HepG2 (cell line): ENCODE measurements around the gene SAMD14. TPM values are rescaled to one million over a fixed set of nuclear protein-coding genes. Genes with fewer than 3 reads are reported as not detected.

Experiments used
- DNMT1 ChIP-seq: sonication (generic); formaldehyde crosslinking; IDR thresholded peaks from 2 replicates; pipeline ENCODE4 v1.5.1; 2020; ENCODE audit warnings: mild to moderate bottlenecking, missing genetic modification reagents
- KLF13 ChIP-seq: sonication (generic); formaldehyde crosslinking; IDR thresholded peaks from 2 replicates; pipeline ENCODE4 v1.4.0; 2020; ENCODE audit warnings: mild to moderate bottlenecking, missing genetic modification reagents
- NFKB2 ChIP-seq: sonication (generic); formaldehyde crosslinking; IDR thresholded peaks from 2 replicates; pipeline ENCODE4 v1.4.0; 2020; ENCODE audit warnings: missing genetic modification reagents, borderline replicate concordance
- PCBP2 ChIP-seq: fragments of 200-400 bp; formaldehyde crosslinking; optimal IDR thresholded peaks from 2 replicates; pipeline ENCODE3; 2018; ENCODE audit warnings: low read length, low read depth; ENCODE audit not compliant: poor library complexity, severe bottlenecking
- PHF8 ChIP-seq: sonication (generic); formaldehyde crosslinking; IDR thresholded peaks from 2 replicates; pipeline ENCODE4 v1.5.0; 2020; ENCODE audit warnings: missing genetic modification reagents
- SMC3 ChIP-seq: IDR thresholded peaks from 2 replicates; pipeline ENCODE4 v1.6.1; 2011; ENCODE audit warnings: low read length, improper control_type of control experiment
- TBX2 ChIP-seq: sonication (generic); formaldehyde crosslinking; IDR thresholded peaks from 2 replicates; pipeline ENCODE4 v1.5.0; 2020; ENCODE audit warnings: missing genetic modification reagents, mild to moderate bottlenecking, borderline replicate concordance
- ZBTB38 ChIP-seq: sonication (generic); formaldehyde crosslinking; IDR thresholded peaks from 2 replicates; pipeline ENCODE4 v1.5.1; 2020; ENCODE audit warnings: mild to moderate bottlenecking, missing genetic modification reagents
- ZFP90 ChIP-seq: sonication (generic); formaldehyde crosslinking; IDR thresholded peaks from 2 replicates; pipeline ENCODE4 v1.8.0; 2022; ENCODE audit warnings: missing genetic modification reagents, mild to moderate bottlenecking, inconsistent platforms, borderline replicate concordance
- ZNF138 ChIP-seq: sonication (generic); formaldehyde crosslinking; IDR thresholded peaks from 2 replicates; pipeline ENCODE4 v1.5.0; 2020; ENCODE audit warnings: mild to moderate bottlenecking, low read depth, missing genetic modification reagents
- ZNF260 ChIP-seq: sonication (generic); formaldehyde crosslinking; IDR thresholded peaks from 2 replicates; pipeline ENCODE4 v1.4.0; 2020; ENCODE audit warnings: missing genetic modification reagents, low read depth, mild to moderate bottlenecking, borderline replicate concordance
- ZNF501 ChIP-seq: sonication (generic); formaldehyde crosslinking; IDR thresholded peaks from 2 replicates; pipeline ENCODE4 v1.5.1; 2020; ENCODE audit warnings: mild to moderate bottlenecking, moderate library complexity, missing genetic modification reagents
- ZNF564 ChIP-seq: sonication (generic); formaldehyde crosslinking; IDR thresholded peaks from 2 replicates; pipeline ENCODE4 v1.8.1; 2023; ENCODE audit warnings: mild to moderate bottlenecking, missing genetic modification reagents
- ZNF614 ChIP-seq: IDR thresholded peaks from 2 replicates; pipeline ENCODE4 v1.6.1; 2018; ENCODE audit warnings: missing biosample characterization, missing genetic modification reagents, inconsistent platforms, borderline replicate concordance
- ZNF7 ChIP-seq: IDR thresholded peaks from 2 replicates; pipeline ENCODE4 v1.6.1; 2016; ENCODE audit warnings: missing biosample characterization, missing genetic modification reagents
- ZNF746 ChIP-seq: sonication (generic); formaldehyde crosslinking; IDR thresholded peaks from 2 replicates; pipeline ENCODE4 v1.8.0; 2022; ENCODE audit warnings: mild to moderate bottlenecking, missing genetic modification reagents
- polyA plus RNA-seq, 8 experiments: library from polyadenylated mRNA; depleted of rRNA in 3 of 8; stranded (reverse) in 7 of 8; unstranded in 1 of 8; fragments of >200 nt; fragmentation: Illumina TruSeq in 4 of 8; extraction: Trizol in 4 of 8; gene quantifications; 2 replicates each; pipeline versions ENCODE4 v1.2.1 to v1.2.3, GENCODE V29; 2011 to 2016; ENCODE audit warnings: low read depth in 4 of 8, missing spikeins in 1 of 8, mixed read lengths in 1 of 8; ENCODE audit not compliant: insufficient read depth in 1 of 8
- total RNA-seq, 5 experiments: library from RNA; depleted of rRNA; stranded (reverse); fragments of >200 nt; fragmentation: Illumina TruSeq; extraction: Trizol; gene quantifications; 2 replicates each; pipeline ENCODE4 v1.2.3, GENCODE V29; 2016; ENCODE audit warnings: low read depth in 1 of 5
- TF ChIP-seq, protein P1 (sequence below): sonication (generic); formaldehyde crosslinking; IDR thresholded peaks from 2 replicates; pipeline ENCODE4 v1.4.0; 2020; ENCODE audit warnings: low read depth, mild to moderate bottlenecking, missing genetic modification reagents
- TF ChIP-seq, protein P2 (sequence below): sonication (generic); IDR thresholded peaks from 2 replicates; pipeline ENCODE4 v1.6.1; 2016; ENCODE audit warnings: low read depth, borderline replicate concordance
- TF ChIP-seq, protein P3 (sequence below): sonication (generic); formaldehyde crosslinking; IDR thresholded peaks from 2 replicates; pipeline ENCODE4 v1.8.0; 2022; ENCODE audit warnings: mild to moderate bottlenecking, missing genetic modification reagents; ENCODE audit not compliant: insufficient replicate concordance
- TF ChIP-seq, protein P4 (sequence below): sonication (generic); formaldehyde crosslinking; IDR thresholded peaks from 2 replicates; pipeline ENCODE4 v1.5.0; 2020; ENCODE audit warnings: mild to moderate bottlenecking, low read depth, missing genetic modification reagents, borderline replicate concordance
- TF ChIP-seq, protein P5 (sequence below): sonication (generic); formaldehyde crosslinking; IDR thresholded peaks from 2 replicates; pipeline ENCODE4 v1.8.1; 2023; ENCODE audit warnings: missing genetic modification reagents, mild to moderate bottlenecking, borderline replicate concordance
- TF ChIP-seq, protein P6 (sequence below): sonication (generic); formaldehyde crosslinking; IDR thresholded peaks from 2 replicates; pipeline ENCODE4 v1.4.0; 2020; ENCODE audit warnings: missing genetic modification reagents
- TF ChIP-seq, protein P7 (sequence below): sonication (generic); formaldehyde crosslinking; IDR thresholded peaks from 2 replicates; pipeline ENCODE4 v1.4.0; 2020; ENCODE audit warnings: missing genetic modification reagents; ENCODE audit errors: not compliant biosample characterization

The SAMD14 gene
- total and polyA plus RNA-seq, 2 of the 13 experiments (the other 11 are each of a cell fraction or from before 2014, with no cell fraction given), result 0.07 to 0.22 TPM

DNA sequence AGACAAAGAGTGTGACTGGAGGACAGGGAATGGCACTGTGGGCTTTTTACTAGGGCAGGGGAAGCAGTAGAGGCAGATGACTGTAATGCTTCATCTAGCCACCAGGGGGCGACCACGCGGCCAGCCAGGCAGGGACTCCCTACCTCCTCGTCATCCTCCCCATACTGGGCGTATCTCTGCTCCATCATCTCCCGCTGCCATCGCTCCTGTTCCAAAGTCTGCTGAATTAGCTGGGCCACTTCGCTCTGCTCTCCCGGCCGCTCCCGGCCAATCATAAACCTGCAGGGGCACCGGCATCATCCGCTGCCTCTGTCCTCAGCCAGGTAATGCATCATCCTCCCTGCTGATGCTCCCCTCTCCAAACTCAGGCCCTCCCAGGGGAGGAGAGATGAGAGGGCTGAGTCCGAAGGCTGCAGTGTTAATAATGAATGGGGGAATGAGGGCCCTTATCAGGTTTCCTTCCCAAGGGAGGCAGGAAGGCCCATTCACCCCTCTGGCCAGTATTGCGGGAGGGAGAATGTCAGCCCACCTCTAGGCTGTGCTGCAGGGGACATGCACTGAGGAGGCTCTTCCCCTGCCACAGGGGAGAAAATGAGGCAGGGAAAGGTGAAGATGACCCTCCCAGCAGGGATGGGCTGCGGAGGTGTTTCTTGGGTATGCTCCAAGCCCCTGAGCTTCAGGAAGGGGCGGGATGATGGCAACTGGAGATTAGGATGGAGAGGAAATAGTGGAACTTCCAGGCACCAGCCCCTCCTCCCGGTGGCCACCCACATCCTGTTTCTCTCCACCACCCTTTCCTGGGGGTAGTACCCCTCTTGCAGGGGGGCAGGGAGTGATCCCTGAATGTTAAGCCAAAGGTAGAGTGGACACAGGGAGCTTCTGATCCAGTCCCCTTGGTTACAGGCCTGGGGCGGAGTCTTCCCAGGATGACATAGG lies 10.3 kb upstream of the SAMD14 start (continued):
- TF ChIP-seq, protein P1, sequence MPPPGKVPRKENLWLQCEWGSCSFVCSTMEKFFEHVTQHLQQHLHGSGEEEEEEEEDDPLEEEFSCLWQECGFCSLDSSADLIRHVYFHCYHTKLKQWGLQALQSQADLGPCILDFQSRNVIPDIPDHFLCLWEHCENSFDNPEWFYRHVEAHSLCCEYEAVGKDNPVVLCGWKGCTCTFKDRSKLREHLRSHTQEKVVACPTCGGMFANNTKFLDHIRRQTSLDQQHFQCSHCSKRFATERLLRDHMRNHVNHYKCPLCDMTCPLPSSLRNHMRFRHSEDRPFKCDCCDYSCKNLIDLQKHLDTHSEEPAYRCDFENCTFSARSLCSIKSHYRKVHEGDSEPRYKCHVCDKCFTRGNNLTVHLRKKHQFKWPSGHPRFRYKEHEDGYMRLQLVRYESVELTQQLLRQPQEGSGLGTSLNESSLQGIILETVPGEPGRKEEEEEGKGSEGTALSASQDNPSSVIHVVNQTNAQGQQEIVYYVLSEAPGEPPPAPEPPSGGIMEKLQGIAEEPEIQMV (CRISPR knock-in tag), result peak; percentile 37; the same call in 1 of the 2 replicates
- no peak for TF ChIP-seq ZNF138
- no peak for TF ChIP-seq ZNF7 (CRISPR knock-in tag)
- no peak for TF ChIP-seq ZNF260 (CRISPR knock-in tag)
- no peak for TF ChIP-seq ZNF564
- no peak for TF ChIP-seq KLF13 (CRISPR knock-in tag)
- TF ChIP-seq, protein P2, sequence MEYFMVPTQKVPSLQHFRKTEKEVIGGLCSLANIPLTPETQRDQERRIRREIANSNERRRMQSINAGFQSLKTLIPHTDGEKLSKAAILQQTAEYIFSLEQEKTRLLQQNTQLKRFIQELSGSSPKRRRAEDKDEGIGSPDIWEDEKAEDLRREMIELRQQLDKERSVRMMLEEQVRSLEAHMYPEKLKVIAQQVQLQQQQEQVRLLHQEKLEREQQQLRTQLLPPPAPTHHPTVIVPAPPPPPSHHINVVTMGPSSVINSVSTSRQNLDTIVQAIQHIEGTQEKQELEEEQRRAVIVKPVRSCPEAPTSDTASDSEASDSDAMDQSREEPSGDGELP, result 0 out of 2 replicates have a peak, but pooled peaks have one; percentile 29
- TF ChIP-seq, protein P3, sequence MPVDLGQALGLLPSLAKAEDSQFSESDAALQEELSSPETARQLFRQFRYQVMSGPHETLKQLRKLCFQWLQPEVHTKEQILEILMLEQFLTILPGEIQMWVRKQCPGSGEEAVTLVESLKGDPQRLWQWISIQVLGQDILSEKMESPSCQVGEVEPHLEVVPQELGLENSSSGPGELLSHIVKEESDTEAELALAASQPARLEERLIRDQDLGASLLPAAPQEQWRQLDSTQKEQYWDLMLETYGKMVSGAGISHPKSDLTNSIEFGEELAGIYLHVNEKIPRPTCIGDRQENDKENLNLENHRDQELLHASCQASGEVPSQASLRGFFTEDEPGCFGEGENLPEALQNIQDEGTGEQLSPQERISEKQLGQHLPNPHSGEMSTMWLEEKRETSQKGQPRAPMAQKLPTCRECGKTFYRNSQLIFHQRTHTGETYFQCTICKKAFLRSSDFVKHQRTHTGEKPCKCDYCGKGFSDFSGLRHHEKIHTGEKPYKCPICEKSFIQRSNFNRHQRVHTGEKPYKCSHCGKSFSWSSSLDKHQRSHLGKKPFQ (CRISPR knock-in tag), result no peak
- TF ChIP-seq, protein P4, sequence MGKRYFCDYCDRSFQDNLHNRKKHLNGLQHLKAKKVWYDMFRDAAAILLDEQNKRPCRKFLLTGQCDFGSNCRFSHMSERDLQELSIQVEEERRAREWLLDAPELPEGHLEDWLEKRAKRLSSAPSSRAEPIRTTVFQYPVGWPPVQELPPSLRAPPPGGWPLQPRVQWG (CRISPR knock-in tag), result no peak
- no peak for TF ChIP-seq ZNF746
- TF ChIP-seq, protein P5, sequence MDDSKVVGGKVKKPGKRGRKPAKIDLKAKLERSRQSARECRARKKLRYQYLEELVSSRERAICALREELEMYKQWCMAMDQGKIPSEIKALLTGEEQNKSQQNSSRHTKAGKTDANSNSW (CRISPR knock-in tag), result no peak
- TF ChIP-seq NFKB2, result 0 out of 2 replicates have a peak, but pooled peaks have one; percentile 22
- TF ChIP-seq SMC3, result peak; percentile 87
- no peak for TF ChIP-seq ZFP90 (CRISPR knock-in tag)
- TF ChIP-seq, protein P6, sequence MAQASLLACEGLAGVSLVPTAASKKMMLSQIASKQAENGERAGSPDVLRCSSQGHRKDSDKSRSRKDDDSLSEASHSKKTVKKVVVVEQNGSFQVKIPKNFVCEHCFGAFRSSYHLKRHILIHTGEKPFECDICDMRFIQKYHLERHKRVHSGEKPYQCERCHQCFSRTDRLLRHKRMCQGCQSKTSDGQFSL (CRISPR knock-in tag), result no peak
- TF ChIP-seq PCBP2, result no peak
- peak; percentile 70 for TF ChIP-seq ZBTB38
- TF ChIP-seq, protein P7, sequence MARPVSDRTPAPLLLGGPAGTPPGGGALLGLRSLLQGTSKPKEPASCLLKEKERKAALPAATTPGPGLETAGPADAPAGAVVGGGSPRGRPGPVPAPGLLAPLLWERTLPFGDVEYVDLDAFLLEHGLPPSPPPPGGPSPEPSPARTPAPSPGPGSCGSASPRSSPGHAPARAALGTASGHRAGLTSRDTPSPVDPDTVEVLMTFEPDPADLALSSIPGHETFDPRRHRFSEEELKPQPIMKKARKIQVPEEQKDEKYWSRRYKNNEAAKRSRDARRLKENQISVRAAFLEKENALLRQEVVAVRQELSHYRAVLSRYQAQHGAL (CRISPR knock-in tag), result no peak
- no peak for TF ChIP-seq TBX2 (CRISPR knock-in tag)
- TF ChIP-seq DNMT1 (CRISPR knock-in tag), result no peak
- TF ChIP-seq ZNF614 (CRISPR knock-in tag), result no peak
- TF ChIP-seq PHF8 (CRISPR knock-in tag), result no peak
- TF ChIP-seq ZNF501 (CRISPR knock-in tag), result no peak
